Panc1 (cell line): Measurements from ENCODE around the gene RBBP8. TPM values are rescaled to one million over a fixed set of nuclear protein-coding genes. Genes with fewer than 3 reads are reported as not detected.

Experiments used
- ATAC-seq: fragments of 200-7000 bp; cut with Tn5 transposase; 2 replicates; pipeline ENCODE4 v1.9.1; 2020; ENCODE audit warnings: mild to moderate bottlenecking, moderate library complexity
- BruUV-seq: library from RNA; stranded (reverse); fragments of 400-500 nt; replicated peaks from 2 replicates; lab custom pipeline; 2021; lab: Mats Ljungman, UMichigan
- CTCF ChIA-PET: fragments of 300-600 bp; sonication (Branson Sonifier 250); formaldehyde crosslinking; loops from one replicate; lab custom pipeline; 2022; ENCODE audit warnings: antibody characterized with exemption; lab: Charles Lee
- POLR2A ChIA-PET: fragments of 300-600 bp; sonication (Branson Sonifier 250); formaldehyde crosslinking; loops from one replicate; lab custom pipeline; 2022; ENCODE audit warnings: antibody characterized with exemption; lab: Charles Lee
- DNase-seq: peaks from one replicate; pipeline ENCODE4 v3.0.0-alpha.2; 2010; ENCODE audit warnings: low read depth, low spot score
- H3K27ac ChIP-seq: 2 replicates; pipeline ENCODE4 v1.5.1; 2011; ENCODE audit warnings: mild to moderate bottlenecking, low read length, inconsistent platforms
- H3K27me3 ChIP-seq: fragments of 200-500 bp; sonication (Bioruptor generic); 2 replicates; pipeline ENCODE4 v1.6.0; 2014; ENCODE audit warnings: low read length, inconsistent platforms; ENCODE audit not compliant: control insufficient read depth, insufficient read depth
- H3K36me3 ChIP-seq: fragments of 200-500 bp; sonication (Bioruptor generic); 2 replicates; pipeline ENCODE4 v1.5.1; 2014; ENCODE audit warnings: inconsistent platforms, mild to moderate bottlenecking, low read length, moderate library complexity; ENCODE audit not compliant: control insufficient read depth, insufficient read depth
- H3K4me1 ChIP-seq: 2 replicates; pipeline ENCODE4 v1.5.1; 2011; ENCODE audit warnings: inconsistent platforms, mild to moderate bottlenecking, low read length, moderate library complexity; ENCODE audit not compliant: control insufficient read depth, insufficient read depth
- H3K4me3 ChIP-seq, 2 experiments: 2 replicates each; pipeline ENCODE4 v1.5.1; 2011 to 2012; ENCODE audit warnings: low read depth in 2 of 2, low read length in 2 of 2, mild to moderate bottlenecking in 2 of 2, inconsistent platforms in 1 of 2, moderate library complexity in 1 of 2
- H3K9me3 ChIP-seq: fragments of 200-500 bp; sonication (Bioruptor generic); 2 replicates; pipeline ENCODE4 v1.5.1; 2014; ENCODE audit warnings: low read depth, mild to moderate bottlenecking, inconsistent platforms, low read length, moderate library complexity; ENCODE audit not compliant: control insufficient read depth, insufficient read depth
- CTCF ChIP-seq: fragments of 450-650 bp; IDR thresholded peaks from 2 replicates; pipeline ENCODE4 v1.5.1; 2017; ENCODE audit warnings: mild to moderate bottlenecking
- POLR2AphosphoS5 ChIP-seq: IDR thresholded peaks from 2 replicates; pipeline ENCODE4 v1.6.1; 2012; ENCODE audit warnings: mild to moderate bottlenecking, low read depth, low read length, moderate library complexity
- REST ChIP-seq, 2 experiments: IDR thresholded peaks; 2 replicates each; pipeline ENCODE4 v1.6.1; 2011 to 2012; ENCODE audit warnings: low read depth in 2 of 2, control low read depth in 1 of 2, low read length in 1 of 2, mild to moderate bottlenecking in 1 of 2, moderate library complexity in 1 of 2; ENCODE audit not compliant: insufficient read depth in 1 of 2
- SIN3A ChIP-seq: IDR thresholded peaks from 2 replicates; pipeline ENCODE4 v1.6.1; 2012; ENCODE audit warnings: low read depth, mild to moderate bottlenecking, low read length, moderate library complexity, borderline replicate concordance; ENCODE audit not compliant: insufficient read depth
- TCF7L2 ChIP-seq: IDR thresholded peaks from 2 replicates; pipeline ENCODE4 v1.6.1; 2011; ENCODE audit warnings: mild to moderate bottlenecking, low read depth, low read length, inconsistent platforms
- in situ Hi-C: cut with HindIII; loops from 2 replicates; pipeline ENCODE4 v1.10.0; 2016; ENCODE audit warnings: low sequenced_read_pairs, low pct_unique_long_range_greater_than_20kb
- intact Hi-C: fragments of 100-400 bp; cut with micrococcal nuclease; formaldehyde crosslinking; loops from one replicate; pipeline ENCODE4 v1.10.0; 2022; ENCODE audit not compliant: unreplicated experiment
- total RNA-seq: library from RNA; stranded (reverse); gene quantifications from one replicate; pipeline ENCODE4 v1.2.1, GENCODE V29; 2021; ENCODE audit not compliant: unreplicated experiment

Gene RBBP8
- total RNA-seq, 1 experiment from 2014 or later, result 62.8 TPM

- intact Hi-C loops, result loop anchor here (10.0 kb wide), 2 partner anchors 48 to 198 kb away; partner anchors contain the start of gene CABLES1
- H3K4me3 ChIP-seq, result no peak overlapping the region
- CTCF ChIA-PET, result no interaction called here
- H3K4me1 ChIP-seq, result peaks cover 10% of the 10 kb centered on the region; the same call in 1 of the 2 replicates
- H3K36me3 ChIP-seq, result peaks cover 6% of the 10 kb centered on the region
- no peak for TF ChIP-seq CTCF
- no peak for TF ChIP-seq REST (IDR thresholded peaks at IDR 0.05; ENCODE audit: insufficient read depth in 1 of 2, low read depth in 2 of 2, low read length in 1 of 2)
- no peak for TF ChIP-seq TCF7L2
- TF ChIP-seq SIN3A, result no peak
- TF ChIP-seq POLR2AphosphoS5, result no peak
- H3K27me3 ChIP-seq, result no peaks in the 10 kb centered on the region
- ATAC-seq (no peak), DNase-seq (no peak)
- no TSS peak for BruUV-seq
- POLR2A ChIA-PET, result no interaction called here
- no peaks in the 10 kb centered on the region for H3K9me3 ChIP-seq
- in situ Hi-C loops, result no loop called here
- no peak overlapping the region for H3K27ac ChIP-seq
These were observed 3.4 kb downstream of the RBBP8 start for GRCh38 chr18:22936515-22936914.

GRCh38 chr18:22939649-22940048 is 6.5 kb downstream of the RBBP8 start:
- intact Hi-C loops, result loop anchor here (10.0 kb wide), 2 partner anchors 45 to 195 kb away; partner anchors contain the start of gene CABLES1
- ChIA-PET POLR2A (no interaction called here), CTCF (interaction anchor here (0.7 kb wide), 1 partner anchor 9 kb away, joined by 4 read pairs; no protein-coding TSS in a partner anchor)

More at GRCh38 chr18:22939649-22940048, 6.5 kb downstream of the RBBP8 start:
- no TSS peak for BruUV-seq
- DNase-seq (no peak), ATAC-seq (no peak)
- H3K4me3 ChIP-seq, result no peak overlapping the region
- H3K9me3 ChIP-seq, result no peaks in the 10 kb centered on the region
- H3K4me1 ChIP-seq, result peaks cover 7% of the 10 kb centered on the region; the same call in 1 of the 2 replicates
- in situ Hi-C loops, result no loop called here
- H3K27me3 ChIP-seq, result no peaks in the 10 kb centered on the region
- TF ChIP-seq TCF7L2 (no peak), POLR2AphosphoS5 (no peak), SIN3A (no peak), CTCF (no peak), REST (IDR thresholded peaks at IDR 0.05; ENCODE audit: insufficient read depth in 1 of 2, low read depth in 2 of 2, low read length in 1 of 2) (no peak)
- H3K27ac ChIP-seq, result no peak overlapping the region
- H3K36me3 ChIP-seq, result peaks cover 12% of the 10 kb centered on the region; the same call in 1 of the 2 replicates
